Sigmoid colon (tissue), 7 donors: Measurements from ENCODE around the gene SRRM2. TPM values are rescaled to one million over a fixed set of nuclear protein-coding genes. Genes with fewer than 3 reads are reported as not detected.

Source experiments
- DNase-seq: peaks from one replicate; pipeline ENCODE4 v3.0.0-alpha.2; 2019
- H3K27ac ChIP-seq, 4 donors: fragments of 200-600 bp; sonication (generic); one replicate each; pipeline ENCODE4 v1.5.1; 2016 to 2019; ENCODE audit warnings: mild to moderate bottlenecking in 1 of 4
- H3K27me3 ChIP-seq, 3 donors: fragments of 200-600 bp; sonication (generic); one replicate each; pipeline ENCODE4 v1.5.1; 2019; ENCODE audit warnings: mild to moderate bottlenecking in 1 of 3
- H3K36me3 ChIP-seq, 4 donors: fragments of 200-600 bp; sonication (generic); one replicate each; pipeline ENCODE4 v1.5.1; 2016 to 2019
- H3K4me1 ChIP-seq, 4 donors: fragments of 200-600 bp; sonication (generic); one replicate each; pipeline ENCODE4 v1.5.1; 2017 to 2019
- H3K4me3 ChIP-seq, 4 donors: fragments of 200-600 bp; sonication (generic); one replicate each; pipeline ENCODE4 v1.5.1; 2017 to 2019; ENCODE audit warnings: mild to moderate bottlenecking in 2 of 4, moderate library complexity in 1 of 4
- H3K9me3 ChIP-seq, 4 donors: fragments of 200-600 bp in 3 of 4; sonication (generic) in 3 of 4; one replicate each; pipeline versions ENCODE4 v1.5.1 to v1.6.1; 2013 to 2019
- CTCF ChIP-seq, 4 experiments: fragments of 450-650 bp in 3 of 4; fragments of 200-600 bp in 1 of 4; IDR thresholded peaks; one replicate each; pipeline ENCODE4 v1.5.1; 2016 to 2019; ENCODE audit warnings: antibody characterized with exemption in 4 of 4, mild to moderate bottlenecking in 3 of 4, moderate library complexity in 2 of 4
- EP300 ChIP-seq, 4 donors: sonication (generic); formaldehyde crosslinking; IDR thresholded peaks; one replicate each; pipeline ENCODE4 v1.6.1; 2017; ENCODE audit warnings: antibody characterized with exemption in 4 of 4
- POLR2A ChIP-seq, 2 donors: fragments of 450-650 bp; IDR thresholded peaks; one replicate each; pipeline ENCODE4 v1.6.1; 2016; ENCODE audit warnings: antibody characterized with exemption in 2 of 2, mild to moderate bottlenecking in 2 of 2, moderate library complexity in 2 of 2
- POLR2AphosphoS5 ChIP-seq, 4 donors: sonication (generic); formaldehyde crosslinking; IDR thresholded peaks; one replicate each; pipeline ENCODE4 v1.6.1; 2017; ENCODE audit warnings: antibody characterized with exemption in 4 of 4
- WGBS, 2 donors: extraction: QIAGEN DNeasy Blood & Tissue Kit; methylation state at CpG; one replicate each; pipeline ENCODE4 v1.1.7; 2013; 5-methylcytosine and 5-hydroxymethylcytosine counted together
- intact Hi-C: fragments of 100-400 bp; cut with DNase I; formaldehyde crosslinking; loops from one replicate; pipeline ENCODE4 v1.15.1; 2023
- polyA plus RNA-seq, 3 donors: library from polyadenylated mRNA; stranded (reverse); fragments of 200-250 nt; gene quantifications; one replicate each; pipeline ENCODE4 v1.2.3, GENCODE V29; 2013
- total RNA-seq, 4 donors: library from RNA; depleted of rRNA; stranded (reverse); fragments of >200 nt; gene quantifications; one replicate each; pipeline ENCODE4 v1.1.0, GENCODE V29; 2016
- donor health status: healthy with polysubstance abuse.
- donor health status: Bipolar disorder and iron deficiency.
- donor health status: healthy.

The SRRM2 gene
- total and polyA plus RNA-seq, 7 donors = 66.1 to 826 (median 198) TPM

GRCh38 chr16:2749476-2749875 is 3.0 kb upstream of the SRRM2 start:
- H3K4me3 ChIP-seq = no peak overlapping the region
- no peak for TF ChIP-seq POLR2AphosphoS5 (IDR thresholded peaks at IDR 0.05)
- no peak for TF ChIP-seq EP300 (IDR thresholded peaks at IDR 0.05)
- no peak for TF ChIP-seq CTCF (IDR thresholded peaks at IDR 0.05)
- no peak for TF ChIP-seq POLR2A (IDR thresholded peaks at IDR 0.05)
- H3K4me1 ChIP-seq = peaks cover 0 to 17% (median 10%) of the 10 kb centered on the region in 4 donors
- intact Hi-C loops = no loop called here
- no peaks in the 10 kb centered on the region for H3K27me3 ChIP-seq
- H3K27ac ChIP-seq = no peak overlapping the region
- no peak for DNase-seq
- H3K9me3 ChIP-seq = no peaks in the 10 kb centered on the region
- H3K36me3 ChIP-seq = no peaks in the 10 kb centered on the region
- 96 to 97% methylated on average over 5 of the region's 5 CpGs for WGBS, 2 donors

- no peak for TF ChIP-seq EP300 (IDR thresholded peaks at IDR 0.05)
- TF ChIP-seq POLR2A (IDR thresholded peaks at IDR 0.05) = no peak
- TF ChIP-seq CTCF (IDR thresholded peaks at IDR 0.05) = no peak
- TF ChIP-seq POLR2AphosphoS5 (IDR thresholded peaks at IDR 0.05) = no peak
- Histone ChIP-seq H3K4me1 (peaks cover 0 to 22% (median 15%) of the 10 kb centered on the region in 4 donors), H3K9me3 (no peaks in the 10 kb centered on the region), H3K27me3 (no peaks in the 10 kb centered on the region), H3K36me3 (no peaks in the 10 kb centered on the region), H3K4me3 (no peak overlapping the region), H3K27ac (no peak overlapping the region)
- 93 to 95% methylated on average over 6 of the region's 6 CpGs for WGBS, 2 donors
- intact Hi-C loops = no loop called here
- DNase-seq = no peak
Observed at GRCh38 chr16:2749936-2750335, 2.5 kb upstream of the SRRM2 start.

GRCh38 chr16:2751577-2752034 is 832 bp upstream of the SRRM2 start:
- intact Hi-C loops = loop anchor here (2.0 kb wide), 1 partner anchor 31 kb away; the partner anchor contains the start of gene PRSS27
- DNase-seq = peak; percentile 55
- no peaks in the 10 kb centered on the region for H3K27me3 ChIP-seq
- peak overlapping the region; percentile 77 to 94 (median 84) for H3K4me3 ChIP-seq
- peaks cover 0 to 38% (median 32%) of the 10 kb centered on the region in 4 donors for H3K4me1 ChIP-seq
- peaks cover 0 to 6% (median 0%) of the 10 kb centered on the region in 4 donors for H3K36me3 ChIP-seq
- TF ChIP-seq POLR2AphosphoS5 (IDR thresholded peaks at IDR 0.05) (no peak), EP300 (IDR thresholded peaks at IDR 0.05) (peak in 1 of 4 donors; percentile 18)
- 64 to 79% methylated on average over 23 of the region's 23 CpGs for WGBS, 2 donors
- no peaks in the 10 kb centered on the region for H3K9me3 ChIP-seq
- peak overlapping the region; percentile 98 to 99 (median 99) for H3K27ac ChIP-seq

GRCh38 chr16:2752850-2753732 is 653 bp downstream of the SRRM2 start:
- Histone ChIP-seq H3K27me3 (no peaks in the 10 kb centered on the region), H3K4me1 (peaks cover 0 to 49% (median 46%) of the 10 kb centered on the region in 4 donors), H3K9me3 (no peaks in the 10 kb centered on the region), H3K4me3 (peak overlapping the region; percentile 77 to 94 (median 84)), H3K36me3 (peaks cover 5 to 21% (median 11%) of the 10 kb centered on the region in 4 donors), H3K27ac (peak overlapping the region; percentile 98 to 99 (median 99))
- intact Hi-C loops = loop anchor here (1.0 to 2.0 kb wide), 2 partner anchors 23 to 32 kb away; partner anchors contain the start of gene PRSS27
- TF ChIP-seq EP300 (IDR thresholded peaks at IDR 0.05) (no peak), POLR2A (IDR thresholded peaks at IDR 0.05) (no peak), CTCF (IDR thresholded peaks at IDR 0.05) (no peak), POLR2AphosphoS5 (IDR thresholded peaks at IDR 0.05) (no peak)
- DNase-seq = peak; percentile 93
- WGBS, 2 donors = 0 to 1% methylated on average over 82 of the region's 82 CpGs

- peak overlapping the region; percentile 98 to 99 (median 99) for H3K27ac ChIP-seq
- H3K4me3 ChIP-seq = peak overlapping the region; percentile 77 to 94 (median 84)
- H3K4me1 ChIP-seq = peaks cover 0 to 49% (median 47%) of the 10 kb centered on the region in 4 donors
- TF ChIP-seq POLR2AphosphoS5 (IDR thresholded peaks at IDR 0.05) (no peak), EP300 (IDR thresholded peaks at IDR 0.05) (no peak), CTCF (IDR thresholded peaks at IDR 0.05) (no peak), POLR2A (IDR thresholded peaks at IDR 0.05) (no peak)
- H3K36me3 ChIP-seq = peaks cover 11 to 26% (median 17%) of the 10 kb centered on the region in 4 donors
- 3 to 4% methylated on average over 7 of the region's 7 CpGs for WGBS, 2 donors
- no peak for DNase-seq
- H3K27me3 ChIP-seq = no peaks in the 10 kb centered on the region
- H3K9me3 ChIP-seq = no peaks in the 10 kb centered on the region
- intact Hi-C loops = loop anchor here (1.0 to 2.0 kb wide), 2 partner anchors 23 to 33 kb away; partner anchors contain the start of gene PRSS27
Observed at GRCh38 chr16:2753733-2754020, 1.2 kb downstream of the SRRM2 start.
